HG02970 (cell line): Measurements from ENCODE around the gene TBPL2.

Experiments used
- ATAC-seq: cut with Tn5 transposase; IDR thresholded peaks from one replicate; pipeline ENCODE4 v1.9.1; 2021; ENCODE audit warnings: mild to moderate bottlenecking, moderate library complexity, moderate number of reproducible peaks; ENCODE audit not compliant: unreplicated experiment, low FRiP score

TBPL2 gene

GRCh38 chr14:55373784-55374705 lies 66.4 kb downstream of the TBPL2 start:
- no peak for ATAC-seq

- no peak for ATAC-seq
Observed at GRCh38 chr14:55372825-55373224, 67.6 kb downstream of the TBPL2 start.

- no peak for ATAC-seq
Observed at GRCh38 chr14:55372423-55372822, 68.0 kb downstream of the TBPL2 start.

- no peak for ATAC-seq
Observed at GRCh38 chr14:55370883-55371455, 69.4 kb downstream of the TBPL2 start.

GRCh38 chr14:55366271-55366670 lies 74.1 kb downstream of the TBPL2 start:
- ATAC-seq = no peak
